22Rv1 (cell line): Measurements from ENCODE around the gene PAFAH1B1.
"Not testable (repeated sequence)": the region's sequence is repeated elsewhere in the genome, so short reads cannot be mapped to it uniquely, and the experiment has no call there.

Experiments
- CTCF ChIP-seq: fragments of 450-650 bp; IDR thresholded peaks from 2 replicates; pipeline ENCODE4 v1.5.1; 2017; ENCODE audit warnings: mild to moderate bottlenecking
- ZFX ChIP-seq: fragments of 450-650 bp; IDR thresholded peaks from 2 replicates; pipeline ENCODE4 v1.6.1; 2017; ENCODE audit warnings: antibody characterized with exemption, borderline replicate concordance

GRCh38 chr17:2572304-2572609 lies 21.2 kb upstream of the PAFAH1B1 start:
- TF ChIP-seq CTCF, ZFX: not testable (repeated sequence)
